Vagina (tissue), 2 donors: ENCODE results near the gene ERN1. TPM values are rescaled to one million over a fixed set of nuclear protein-coding genes. Genes with fewer than 3 reads are reported as not detected.

Source experiments
- DNase-seq, 2 donors: peaks; one replicate each; pipeline ENCODE4 v3.0.0-alpha.2; 2017; ENCODE audit errors: extremely low spot score in 2 of 2
- H3K27ac ChIP-seq: fragments of 200-600 bp; sonication (generic); one replicate; pipeline ENCODE4 v1.5.1; 2019
- H3K27me3 ChIP-seq: fragments of 200-600 bp; sonication (generic); one replicate; pipeline ENCODE4 v1.5.1; 2019
- H3K36me3 ChIP-seq, 2 donors: fragments of 200-600 bp; sonication (generic); one replicate each; pipeline ENCODE4 v1.5.1; 2017 to 2019
- H3K4me1 ChIP-seq: fragments of 200-600 bp; sonication (generic); one replicate; pipeline ENCODE4 v1.5.1; 2019
- H3K4me3 ChIP-seq, 2 donors: fragments of 200-600 bp; sonication (generic); 1 replicate in 1 of 2; 2 replicates in 1 of 2; pipeline ENCODE4 v1.5.1; 2016 to 2019
- H3K9me3 ChIP-seq: fragments of 200-600 bp; sonication (generic); one replicate; pipeline ENCODE4 v1.5.1; 2019
- CTCF ChIP-seq, 3 experiments: fragments of 450-650 bp in 2 of 3; fragments of 200-600 bp in 1 of 3; sonication (generic) in 1 of 3; IDR thresholded peaks; one replicate each; pipeline ENCODE4 v1.5.1; 2017 to 2019; ENCODE audit warnings: antibody characterized with exemption in 3 of 3, mild to moderate bottlenecking in 2 of 3, moderate library complexity in 2 of 3
- POLR2A ChIP-seq, 2 donors: fragments of 450-650 bp; IDR thresholded peaks; one replicate each; pipeline ENCODE4 v1.6.1; 2017; ENCODE audit warnings: antibody characterized with exemption in 2 of 2, mild to moderate bottlenecking in 2 of 2, moderate library complexity in 2 of 2
- POLR2AphosphoS5 ChIP-seq, 2 donors: sonication (generic); formaldehyde crosslinking; IDR thresholded peaks; one replicate each; pipeline ENCODE4 v1.9.0; 2017; ENCODE audit warnings: antibody characterized with exemption in 2 of 2, mild to moderate bottlenecking in 2 of 2, low read depth in 1 of 2; ENCODE audit not compliant: insufficient read depth in 1 of 2
- intact Hi-C: fragments of 100-400 bp; cut with DNase I; formaldehyde crosslinking; loops from one replicate; pipeline ENCODE4 v1.15.1; 2023
- total RNA-seq: library from RNA; depleted of rRNA; stranded (reverse); fragments of >200 nt; gene quantifications from one replicate; pipeline ENCODE4 v1.2.3, GENCODE V29; 2016

ERN1 gene
- total RNA-seq, 1 donor from 2014 or later = 31.4 TPM

- no peak for TF ChIP-seq POLR2AphosphoS5 (IDR thresholded peaks at IDR 0.05; ENCODE audit: insufficient read depth in 1 of 2, low read depth in 1 of 2)
- no peak for TF ChIP-seq CTCF (IDR thresholded peaks at IDR 0.05)
- no peak for TF ChIP-seq POLR2A (IDR thresholded peaks at IDR 0.05)
- Histone ChIP-seq H3K36me3 (no peaks in the 10 kb centered on the region), H3K4me3 (no peak overlapping the region), H3K27me3 (no peaks in the 10 kb centered on the region), H3K9me3 (no peaks in the 10 kb centered on the region), H3K27ac (no peak overlapping the region), H3K4me1 (peaks cover 41% of the 10 kb centered on the region)
- intact Hi-C loops = no loop called here
- DNase-seq = no peak
Observed at GRCh38 chr17:64111831-64112230, 18.1 kb downstream of the ERN1 start.

GRCh38 chr17:64110379-64111152, 19.4 kb downstream of the ERN1 start:
- H3K36me3 ChIP-seq = no peaks in the 10 kb centered on the region
- H3K4me1 ChIP-seq = peaks cover 41% of the 10 kb centered on the region
- H3K27me3 ChIP-seq = no peaks in the 10 kb centered on the region
- H3K27ac ChIP-seq = no peak overlapping the region
- no peak for TF ChIP-seq POLR2A (IDR thresholded peaks at IDR 0.05)
- no peak for TF ChIP-seq CTCF (IDR thresholded peaks at IDR 0.05)
- TF ChIP-seq POLR2AphosphoS5 (IDR thresholded peaks at IDR 0.05; ENCODE audit: insufficient read depth in 1 of 2, low read depth in 1 of 2) = no peak
- DNase-seq = no peak
- intact Hi-C loops = no loop called here
- H3K4me3 ChIP-seq = no peak overlapping the region
- no peaks in the 10 kb centered on the region for H3K9me3 ChIP-seq

GRCh38 chr17:64109400-64109799, 20.5 kb downstream of the ERN1 start:
- Histone ChIP-seq H3K36me3 (no peaks in the 10 kb centered on the region), H3K27ac (no peak overlapping the region), H3K4me3 (no peak overlapping the region), H3K4me1 (peaks cover 29% of the 10 kb centered on the region), H3K27me3 (no peaks in the 10 kb centered on the region), H3K9me3 (no peaks in the 10 kb centered on the region)
- TF ChIP-seq POLR2A (IDR thresholded peaks at IDR 0.05) (no peak), CTCF (IDR thresholded peaks at IDR 0.05) (no peak), POLR2AphosphoS5 (IDR thresholded peaks at IDR 0.05; ENCODE audit: insufficient read depth in 1 of 2, low read depth in 1 of 2) (no peak)
- intact Hi-C loops = no loop called here
- DNase-seq = no peak

- intact Hi-C loops = no loop called here
- H3K27me3 ChIP-seq = no peaks in the 10 kb centered on the region
- no peak overlapping the region for H3K27ac ChIP-seq
- DNase-seq = no peak
- TF ChIP-seq POLR2A (IDR thresholded peaks at IDR 0.05) (no peak), CTCF (IDR thresholded peaks at IDR 0.05) (no peak), POLR2AphosphoS5 (IDR thresholded peaks at IDR 0.05; ENCODE audit: insufficient read depth in 1 of 2, low read depth in 1 of 2) (no peak)
- no peak overlapping the region for H3K4me3 ChIP-seq
- H3K4me1 ChIP-seq = peaks cover 31% of the 10 kb centered on the region
- H3K9me3 ChIP-seq = no peaks in the 10 kb centered on the region
- H3K36me3 ChIP-seq = no peaks in the 10 kb centered on the region
Observed at GRCh38 chr17:64107500-64108236, 22.3 kb downstream of the ERN1 start.

- intact Hi-C loops = no loop called here
- Histone ChIP-seq H3K9me3 (no peaks in the 10 kb centered on the region), H3K36me3 (no peaks in the 10 kb centered on the region), H3K4me3 (no peak overlapping the region), H3K4me1 (peaks cover 31% of the 10 kb centered on the region), H3K27me3 (no peaks in the 10 kb centered on the region), H3K27ac (no peak overlapping the region)
- no peak for TF ChIP-seq POLR2AphosphoS5 (IDR thresholded peaks at IDR 0.05; ENCODE audit: insufficient read depth in 1 of 2, low read depth in 1 of 2)
- no peak for TF ChIP-seq CTCF (IDR thresholded peaks at IDR 0.05)
- TF ChIP-seq POLR2A (IDR thresholded peaks at IDR 0.05) = no peak
- DNase-seq = no peak
Observed at GRCh38 chr17:64106918-64107317, 23.0 kb downstream of the ERN1 start.
